ENCODE results near the gene ATOSB. TPM values are rescaled to one million over a fixed set of nuclear protein-coding genes. Genes with fewer than 3 reads are reported as not detected.

The ATOSB gene
- total and polyA plus RNA-seq, 2 experiments from 2014 or later, result 2.3 to 6.1 TPM

DNA sequence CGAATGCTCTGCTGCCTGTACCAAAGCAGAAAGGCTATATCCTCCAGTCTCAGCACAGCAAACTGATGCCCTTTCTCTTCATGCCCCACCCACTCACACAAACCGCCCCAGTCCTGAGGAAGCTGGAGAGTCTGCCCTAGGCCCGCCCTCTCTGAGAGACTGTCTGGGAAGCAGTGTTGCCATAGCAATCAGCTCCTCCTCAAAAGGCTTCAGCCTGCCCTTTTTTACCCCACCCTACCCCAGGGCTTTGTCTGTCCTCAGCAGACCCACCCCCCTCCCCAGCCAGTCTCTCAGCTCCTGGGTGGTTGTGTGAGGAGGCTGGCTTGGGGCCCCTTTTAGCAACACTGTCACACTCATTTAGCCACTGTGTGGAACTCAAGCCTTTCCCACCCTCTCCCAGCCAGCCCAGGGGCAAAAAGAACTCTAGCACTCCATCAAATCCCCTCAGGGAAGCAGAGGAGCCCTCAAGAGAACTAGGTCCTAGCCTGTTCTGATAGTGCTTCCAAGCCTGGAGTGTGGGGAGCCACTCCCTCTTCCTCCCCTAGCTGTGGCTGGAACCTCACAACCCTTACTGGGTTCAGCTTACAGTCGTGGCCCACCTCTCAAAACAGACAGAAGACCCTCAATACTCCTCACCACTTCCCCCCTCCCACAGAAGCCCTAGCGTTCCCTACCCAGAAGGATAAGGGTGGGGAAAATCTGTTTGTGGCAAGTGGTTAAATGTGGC is 1.4 kb downstream of the ATOSB start:
- Histone ChIP-seq H3K27me3 (ENCODE audit: insufficient read depth) (no peaks in the 10 kb centered on the region), H3K4me1 (ENCODE audit: insufficient read depth) (peaks cover 16% of the 10 kb centered on the region), H3K36me3 (ENCODE audit: insufficient read depth) (no peaks in the 10 kb centered on the region), H3K9me2 (ENCODE audit: insufficient read depth) (no peaks in the 10 kb centered on the region), H3K79me2 (replicated peaks; ENCODE audit: insufficient read depth) (peaks cover 16% of the 10 kb centered on the region; the same call in 1 of the 2 replicates), H4K20me1 (replicated peaks; ENCODE audit: insufficient read depth) (no peaks in the 10 kb centered on the region), H3K27ac (ENCODE audit: low read depth) (peak overlapping the region; percentile 95), H3K4me3 (peak overlapping the region; percentile 68), H3K4me2 (peak overlapping the region; percentile 94), H2AFZ (peak overlapping the region; percentile 78; the same call in 1 of the 2 replicates), H3F3A (replicated peaks; ENCODE audit: low read depth) (0 out of 2 replicates have a peak, but pooled peaks cover 7% of the 10 kb centered on the region)
- H3K9me3 Mint-ChIP-seq, result no peaks in the 10 kb centered on the region
- peak overlapping the region; percentile 88 for H3K27ac Mint-ChIP-seq
- DNase-seq (ENCODE audit: low spot score) (peak; percentile 98), ATAC-seq (peak; percentile 40)
- no peak for TF ChIP-seq NANOG (IDR thresholded peaks at IDR 0.05; ENCODE audit: borderline replicate concordance)
- no peak for TF ChIP-seq ZNF114 (CRISPR knock-in tag; IDR thresholded peaks at IDR 0.05)
- TF ChIP-seq ZNF331 (CRISPR knock-in tag; IDR thresholded peaks at IDR 0.05; ENCODE audit: low read depth), result no peak
- no peak for TF ChIP-seq EZH2phosphoT487 (IDR thresholded peaks at IDR 0.05; ENCODE audit: unreplicated experiment)
- TF ChIP-seq CREB1 (CRISPR knock-in tag; IDR thresholded peaks at IDR 0.05; ENCODE audit: low read depth), result no peak
- TF ChIP-seq STAT1 (IDR thresholded peaks at IDR 0.05; ENCODE audit: unreplicated experiment), result no peak
- no peak for TF ChIP-seq EZH2 (IDR thresholded peaks at IDR 0.05; ENCODE audit: low read depth, unreplicated experiment)
- TF ChIP-seq, protein P1, sequence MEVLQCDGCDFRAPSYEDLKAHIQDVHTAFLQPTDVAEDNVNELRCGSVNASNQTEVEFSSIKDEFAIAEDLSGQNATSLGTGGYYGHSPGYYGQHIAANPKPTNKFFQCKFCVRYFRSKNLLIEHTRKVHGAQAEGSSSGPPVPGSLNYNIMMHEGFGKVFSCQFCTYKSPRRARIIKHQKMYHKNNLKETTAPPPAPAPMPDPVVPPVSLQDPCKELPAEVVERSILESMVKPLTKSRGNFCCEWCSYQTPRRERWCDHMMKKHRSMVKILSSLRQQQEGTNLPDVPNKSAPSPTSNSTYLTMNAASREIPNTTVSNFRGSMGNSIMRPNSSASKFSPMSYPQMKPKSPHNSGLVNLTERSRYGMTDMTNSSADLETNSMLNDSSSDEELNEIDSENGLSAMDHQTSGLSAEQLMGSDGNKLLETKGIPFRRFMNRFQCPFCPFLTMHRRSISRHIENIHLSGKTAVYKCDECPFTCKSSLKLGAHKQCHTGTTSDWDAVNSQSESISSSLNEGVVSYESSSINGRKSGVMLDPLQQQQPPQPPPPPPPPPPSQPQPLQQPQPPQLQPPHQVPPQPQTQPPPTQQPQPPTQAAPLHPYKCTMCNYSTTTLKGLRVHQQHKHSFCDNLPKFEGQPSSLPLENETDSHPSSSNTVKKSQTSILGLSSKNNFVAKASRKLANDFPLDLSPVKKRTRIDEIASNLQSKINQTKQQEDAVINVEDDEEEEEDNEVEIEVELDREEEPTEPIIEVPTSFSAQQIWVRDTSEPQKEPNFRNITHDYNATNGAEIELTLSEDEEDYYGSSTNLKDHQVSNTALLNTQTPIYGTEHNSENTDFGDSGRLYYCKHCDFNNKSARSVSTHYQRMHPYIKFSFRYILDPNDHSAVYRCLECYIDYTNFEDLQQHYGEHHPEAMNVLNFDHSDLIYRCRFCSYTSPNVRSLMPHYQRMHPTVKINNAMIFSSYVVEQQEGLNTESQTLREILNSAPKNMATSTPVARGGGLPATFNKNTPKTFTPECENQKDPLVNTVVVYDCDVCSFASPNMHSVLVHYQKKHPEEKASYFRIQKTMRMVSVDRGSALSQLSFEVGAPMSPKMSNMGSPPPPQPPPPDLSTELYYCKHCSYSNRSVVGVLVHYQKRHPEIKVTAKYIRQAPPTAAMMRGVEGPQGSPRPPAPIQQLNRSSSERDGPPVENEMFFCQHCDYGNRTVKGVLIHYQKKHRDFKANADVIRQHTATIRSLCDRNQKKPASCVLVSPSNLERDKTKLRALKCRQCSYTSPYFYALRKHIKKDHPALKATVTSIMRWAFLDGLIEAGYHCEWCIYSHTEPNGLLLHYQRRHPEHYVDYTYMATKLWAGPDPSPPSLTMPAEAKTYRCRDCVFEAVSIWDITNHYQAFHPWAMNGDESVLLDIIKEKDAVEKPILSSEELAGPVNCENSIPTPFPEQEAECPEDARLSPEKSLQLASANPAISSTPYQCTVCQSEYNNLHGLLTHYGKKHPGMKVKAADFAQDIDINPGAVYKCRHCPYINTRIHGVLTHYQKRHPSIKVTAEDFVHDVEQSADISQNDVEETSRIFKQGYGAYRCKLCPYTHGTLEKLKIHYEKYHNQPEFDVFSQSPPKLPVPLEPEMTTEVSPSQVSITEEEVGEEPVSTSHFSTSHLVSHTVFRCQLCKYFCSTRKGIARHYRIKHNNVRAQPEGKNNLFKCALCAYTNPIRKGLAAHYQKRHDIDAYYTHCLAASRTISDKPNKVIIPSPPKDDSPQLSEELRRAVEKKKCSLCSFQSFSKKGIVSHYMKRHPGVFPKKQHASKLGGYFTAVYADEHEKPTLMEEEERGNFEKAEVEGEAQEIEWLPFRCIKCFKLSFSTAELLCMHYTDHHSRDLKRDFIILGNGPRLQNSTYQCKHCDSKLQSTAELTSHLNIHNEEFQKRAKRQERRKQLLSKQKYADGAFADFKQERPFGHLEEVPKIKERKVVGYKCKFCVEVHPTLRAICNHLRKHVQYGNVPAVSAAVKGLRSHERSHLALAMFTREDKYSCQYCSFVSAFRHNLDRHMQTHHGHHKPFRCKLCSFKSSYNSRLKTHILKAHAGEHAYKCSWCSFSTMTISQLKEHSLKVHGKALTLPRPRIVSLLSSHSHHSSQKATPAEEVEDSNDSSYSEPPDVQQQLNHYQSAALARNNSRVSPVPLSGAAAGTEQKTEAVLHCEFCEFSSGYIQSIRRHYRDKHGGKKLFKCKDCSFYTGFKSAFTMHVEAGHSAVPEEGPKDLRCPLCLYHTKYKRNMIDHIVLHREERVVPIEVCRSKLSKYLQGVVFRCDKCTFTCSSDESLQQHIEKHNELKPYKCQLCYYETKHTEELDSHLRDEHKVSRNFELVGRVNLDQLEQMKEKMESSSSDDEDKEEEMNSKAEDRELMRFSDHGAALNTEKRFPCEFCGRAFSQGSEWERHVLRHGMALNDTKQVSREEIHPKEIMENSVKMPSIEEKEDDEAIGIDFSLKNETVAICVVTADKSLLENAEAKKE (CRISPR knock-in tag; IDR thresholded peaks at IDR 0.05), result no peak
- no peak for TF ChIP-seq POLR2AphosphoS5 (IDR thresholded peaks at IDR 0.05; ENCODE audit: low read depth)
- no peak for TF ChIP-seq JUNB (IDR thresholded peaks at IDR 0.05; ENCODE audit: unreplicated experiment)
- TF ChIP-seq ETS1 (IDR thresholded peaks at IDR 0.05), result no peak
- TF ChIP-seq, protein P2, sequence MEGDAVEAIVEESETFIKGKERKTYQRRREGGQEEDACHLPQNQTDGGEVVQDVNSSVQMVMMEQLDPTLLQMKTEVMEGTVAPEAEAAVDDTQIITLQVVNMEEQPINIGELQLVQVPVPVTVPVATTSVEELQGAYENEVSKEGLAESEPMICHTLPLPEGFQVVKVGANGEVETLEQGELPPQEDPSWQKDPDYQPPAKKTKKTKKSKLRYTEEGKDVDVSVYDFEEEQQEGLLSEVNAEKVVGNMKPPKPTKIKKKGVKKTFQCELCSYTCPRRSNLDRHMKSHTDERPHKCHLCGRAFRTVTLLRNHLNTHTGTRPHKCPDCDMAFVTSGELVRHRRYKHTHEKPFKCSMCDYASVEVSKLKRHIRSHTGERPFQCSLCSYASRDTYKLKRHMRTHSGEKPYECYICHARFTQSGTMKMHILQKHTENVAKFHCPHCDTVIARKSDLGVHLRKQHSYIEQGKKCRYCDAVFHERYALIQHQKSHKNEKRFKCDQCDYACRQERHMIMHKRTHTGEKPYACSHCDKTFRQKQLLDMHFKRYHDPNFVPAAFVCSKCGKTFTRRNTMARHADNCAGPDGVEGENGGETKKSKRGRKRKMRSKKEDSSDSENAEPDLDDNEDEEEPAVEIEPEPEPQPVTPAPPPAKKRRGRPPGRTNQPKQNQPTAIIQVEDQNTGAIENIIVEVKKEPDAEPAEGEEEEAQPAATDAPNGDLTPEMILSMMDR (conservative IDR thresholded peaks at IDR 0.05; ENCODE audit: low read depth in 2 of 2), result no peak
- peak overlapping the region; percentile 91 for H3K4me3 Mint-ChIP-seq
- H3K27me3 Mint-ChIP-seq (ENCODE audit: insufficient read depth, low read depth, poor library complexity), result peaks cover 16% of the 10 kb centered on the region
- no peaks in the 10 kb centered on the region; the same call in 2 of the 3 replicates for H3K36me3 Mint-ChIP-seq (ENCODE audit: low read depth)
- H3K4me1 Mint-ChIP-seq, result peaks cover 39% of the 10 kb centered on the region

Data from GM23338 (cell line).